Liver (tissue), 9 donors: ENCODE data around the gene SPI1. TPM values are rescaled to one million over a fixed set of nuclear protein-coding genes. Genes with fewer than 3 reads are reported as not detected.

Source experiments
- DNase-seq: peaks from one replicate; pipeline ENCODE4 v3.0.0-alpha.2; 2017; ENCODE audit warnings: low spot score
- H3K27ac ChIP-seq, 2 donors: one replicate each; pipeline ENCODE4 v1.7.0; 2013; ENCODE audit warnings: inconsistent platforms in 2 of 2, low read length in 2 of 2, control low read depth in 1 of 2, low read depth in 1 of 2, mild to moderate bottlenecking in 1 of 2
- H3K27me3 ChIP-seq, 4 donors: one replicate each; pipeline versions ENCODE4 v1.6.1 to v1.7.0; 2013; ENCODE audit warnings: low read length in 3 of 4, inconsistent platforms in 1 of 4, mild to moderate bottlenecking in 1 of 4, moderate library complexity in 1 of 4; ENCODE audit not compliant: control insufficient read depth in 4 of 4, insufficient read depth in 4 of 4
- H3K36me3 ChIP-seq, 4 donors: one replicate each; pipeline versions ENCODE4 v1.6.1 to v1.7.0; 2013; ENCODE audit warnings: low read length in 3 of 4, mild to moderate bottlenecking in 3 of 4, low read depth in 1 of 4, moderate library complexity in 1 of 4; ENCODE audit not compliant: control insufficient read depth in 4 of 4, insufficient read depth in 3 of 4
- H3K4me1 ChIP-seq, 4 donors: one replicate each; pipeline versions ENCODE4 v1.6.1 to v1.7.0; 2013; ENCODE audit warnings: low read length in 3 of 4, mild to moderate bottlenecking in 3 of 4, moderate library complexity in 1 of 4; ENCODE audit not compliant: control insufficient read depth in 4 of 4, insufficient read depth in 4 of 4
- H3K4me3 ChIP-seq, 3 donors: one replicate each; pipeline versions ENCODE4 v1.6.1 to v1.7.0; 2013; ENCODE audit warnings: low read length in 3 of 3, control low read depth in 1 of 3, low read depth in 1 of 3, mild to moderate bottlenecking in 1 of 3
- H3K9ac ChIP-seq, 2 donors: one replicate each; pipeline ENCODE4 v1.7.0; 2013; ENCODE audit warnings: low read length in 2 of 2, mild to moderate bottlenecking in 2 of 2, moderate library complexity in 2 of 2, control low read depth in 1 of 2, low read depth in 1 of 2
- H3K9me3 ChIP-seq, 4 donors: one replicate each; pipeline versions ENCODE4 v1.6.1 to v1.7.0; 2013; ENCODE audit warnings: low read length in 3 of 4; ENCODE audit not compliant: control insufficient read depth in 4 of 4
- ATF3 ChIP-seq: IDR thresholded peaks from 2 replicates; pipeline ENCODE4 v1.6.1; 2016; ENCODE audit warnings: antibody characterized with exemption
- CTCF ChIP-seq: fragments of 150-350 bp; IDR thresholded peaks from 2 replicates; pipeline ENCODE4 v1.5.1; 2017; ENCODE audit warnings: improper control_type of control experiment, low read depth, low read length; ENCODE audit not compliant: missing input control
- EGR1 ChIP-seq, 2 donors: IDR thresholded peaks; 2 replicates each; pipeline ENCODE4 v1.6.1; 2016 to 2018; ENCODE audit warnings: antibody characterized with exemption in 2 of 2, low read depth in 2 of 2
- FOXA1 ChIP-seq: IDR thresholded peaks from 2 replicates; pipeline ENCODE4 v1.6.1; 2016; ENCODE audit warnings: antibody characterized with exemption
- FOXA2 ChIP-seq: IDR thresholded peaks from 2 replicates; pipeline ENCODE4 v1.6.1; 2016; ENCODE audit warnings: antibody characterized with exemption
- GABPA ChIP-seq, 2 donors: IDR thresholded peaks in 1 of 2; conservative IDR thresholded peaks in 1 of 2; 2 replicates each; pipeline ENCODE4 v1.6.1; 2016; ENCODE audit warnings: antibody characterized with exemption in 2 of 2, mild to moderate bottlenecking in 1 of 2, moderate library complexity in 1 of 2
- HNF4A ChIP-seq, 2 donors: conservative IDR thresholded peaks; 2 replicates each; pipeline ENCODE4 v1.6.1; 2016; ENCODE audit warnings: antibody characterized with exemption in 2 of 2, mild to moderate bottlenecking in 2 of 2
- HNF4G ChIP-seq: IDR thresholded peaks from 2 replicates; pipeline ENCODE4 v1.6.1; 2016; ENCODE audit warnings: antibody characterized with exemption
- JUND ChIP-seq, 2 donors: IDR thresholded peaks; 2 replicates each; pipeline ENCODE4 v1.6.1; 2016; ENCODE audit warnings: antibody characterized with exemption in 2 of 2
- MAX ChIP-seq: IDR thresholded peaks from 2 replicates; pipeline ENCODE4 v1.6.1; 2016; ENCODE audit warnings: antibody characterized with exemption
- NR2F2 ChIP-seq: IDR thresholded peaks from 2 replicates; pipeline ENCODE4 v1.6.1; 2016; ENCODE audit warnings: antibody characterized with exemption
- RAD21 ChIP-seq, 2 donors: IDR thresholded peaks; 2 replicates each; pipeline ENCODE4 v1.6.1; 2016; ENCODE audit warnings: antibody characterized with exemption in 2 of 2, mild to moderate bottlenecking in 2 of 2
- REST ChIP-seq: IDR thresholded peaks from 2 replicates; pipeline ENCODE4 v1.6.1; 2016; ENCODE audit warnings: antibody characterized with exemption, mild to moderate bottlenecking
- RXRA ChIP-seq, 2 donors: IDR thresholded peaks; 2 replicates each; pipeline ENCODE4 v1.6.1; 2017 to 2018; ENCODE audit warnings: antibody characterized with exemption in 2 of 2, mild to moderate bottlenecking in 1 of 2
- SP1 ChIP-seq: IDR thresholded peaks from 2 replicates; pipeline ENCODE4 v1.6.1; 2018; ENCODE audit warnings: antibody characterized with exemption, mild to moderate bottlenecking
- TAF1 ChIP-seq: conservative IDR thresholded peaks from 2 replicates; pipeline ENCODE4 v1.6.1; 2016; ENCODE audit warnings: antibody characterized with exemption, mild to moderate bottlenecking
- YY1 ChIP-seq: IDR thresholded peaks from 2 replicates; pipeline ENCODE4 v1.6.1; 2016; ENCODE audit warnings: antibody characterized with exemption, mild to moderate bottlenecking
- ZBTB33 ChIP-seq: IDR thresholded peaks from 2 replicates; pipeline ENCODE4 v1.6.1; 2016; ENCODE audit warnings: antibody characterized with exemption
- WGBS: extraction: QIAGEN DNeasy Blood & Tissue Kit; methylation state at CpG from one replicate; pipeline ENCODE4 v1.1.7; 2013; 5-methylcytosine and 5-hydroxymethylcytosine counted together
- polyA plus RNA-seq, 2 donors: library from polyadenylated mRNA; stranded (reverse) in 1 of 2; unstranded in 1 of 2; fragments of 200-250 nt in 1 of 2; fragments of >200 nt in 1 of 2; fragmentation: Nextera tagmentation in 1 of 2; extraction: Ambion mirVana in 1 of 2; gene quantifications; one replicate each; pipeline versions ENCODE4 v1.2.1 to v1.2.3, GENCODE V29; 2013 to 2015
- total RNA-seq, 2 donors: library from RNA; depleted of rRNA; stranded (reverse); fragments of >200 nt; gene quantifications; one replicate each; pipeline ENCODE4 v1.2.3, GENCODE V29; 2014
- donor health status: healthy.
- donor health status: healthy.
- donor health status: healthy.
- donor health status: healthy.
- donor health status: healthy.

Gene SPI1
- total and polyA plus RNA-seq, 4 donors: 2.3 to 14.4 (median 13.3) TPM

- TF ChIP-seq TAF1: no peak
- no peak for TF ChIP-seq NR2F2
- TF ChIP-seq HNF4A (conservative IDR thresholded peaks at IDR 0.05): no peak
- no peak for TF ChIP-seq SP1
- TF ChIP-seq EGR1 (IDR thresholded peaks at IDR 0.05; ENCODE audit: low read depth in 2 of 2): no peak
- peaks cover 0 to 14% (median 10%) of the 10 kb centered on the region in 4 donors for H3K4me1 ChIP-seq
- H3K27me3 ChIP-seq: no peaks in the 10 kb centered on the region
- H3K27ac ChIP-seq: no peak overlapping the region
- WGBS: 96% methylated on average over 1 of the region's 1 CpG
- no peaks in the 10 kb centered on the region for H3K9me3 ChIP-seq
- H3K36me3 ChIP-seq: peaks cover 8 to 60% (median 43%) of the 10 kb centered on the region in 4 donors
- DNase-seq: no peak
- no peak overlapping the region for H3K9ac ChIP-seq
- no peak overlapping the region for H3K4me3 ChIP-seq
These were observed 71.9 kb downstream of the SPI1 start for GRCh38 chr11:47306484-47306844.

- no peak for DNase-seq
- Histone ChIP-seq H3K9me3 (no peaks in the 10 kb centered on the region), H3K27ac (no peak overlapping the region), H3K9ac (no peak overlapping the region), H3K4me3 (no peak overlapping the region), H3K36me3 (peaks cover 8 to 57% (median 39%) of the 10 kb centered on the region in 4 donors), H3K27me3 (no peaks in the 10 kb centered on the region), H3K4me1 (peaks cover 0 to 14% (median 10%) of the 10 kb centered on the region in 4 donors)
- no peak for TF ChIP-seq FOXA2
- no peak for TF ChIP-seq ATF3
- no peak for TF ChIP-seq JUND (IDR thresholded peaks at IDR 0.05)
- no peak for TF ChIP-seq YY1
- TF ChIP-seq CTCF: no peak
- TF ChIP-seq HNF4G: no peak
- no peak for TF ChIP-seq EGR1 (IDR thresholded peaks at IDR 0.05; ENCODE audit: low read depth in 2 of 2)
- no peak for TF ChIP-seq NR2F2
- TF ChIP-seq SP1: no peak
- TF ChIP-seq FOXA1: no peak
- no peak for TF ChIP-seq ZBTB33
- no peak for TF ChIP-seq RAD21 (IDR thresholded peaks at IDR 0.05)
- TF ChIP-seq TAF1: no peak
- no peak for TF ChIP-seq RXRA (IDR thresholded peaks at IDR 0.05)
- TF ChIP-seq REST: no peak
- TF ChIP-seq HNF4A (conservative IDR thresholded peaks at IDR 0.05): no peak
- no peak for TF ChIP-seq GABPA (IDR thresholded peaks at IDR 0.05 in 1 of 2, conservative IDR thresholded peaks at IDR 0.05 in 1 of 2)
- TF ChIP-seq MAX: no peak
- WGBS: 90% methylated on average over 3 of the region's 3 CpGs
These were observed 72.4 kb downstream of the SPI1 start for GRCh38 chr11:47305734-47306483.
